ENCODE measurements around the gene ARHGAP22. TPM values are rescaled to one million over a fixed set of nuclear protein-coding genes. Genes with fewer than 3 reads are reported as not detected.
A peak's percentile ranks its signal among the peaks of the same experiment; 100 is the strongest.

The ARHGAP22 gene
- total and polyA plus RNA-seq, 3 experiments from 2014 or later: not detected

DNA sequence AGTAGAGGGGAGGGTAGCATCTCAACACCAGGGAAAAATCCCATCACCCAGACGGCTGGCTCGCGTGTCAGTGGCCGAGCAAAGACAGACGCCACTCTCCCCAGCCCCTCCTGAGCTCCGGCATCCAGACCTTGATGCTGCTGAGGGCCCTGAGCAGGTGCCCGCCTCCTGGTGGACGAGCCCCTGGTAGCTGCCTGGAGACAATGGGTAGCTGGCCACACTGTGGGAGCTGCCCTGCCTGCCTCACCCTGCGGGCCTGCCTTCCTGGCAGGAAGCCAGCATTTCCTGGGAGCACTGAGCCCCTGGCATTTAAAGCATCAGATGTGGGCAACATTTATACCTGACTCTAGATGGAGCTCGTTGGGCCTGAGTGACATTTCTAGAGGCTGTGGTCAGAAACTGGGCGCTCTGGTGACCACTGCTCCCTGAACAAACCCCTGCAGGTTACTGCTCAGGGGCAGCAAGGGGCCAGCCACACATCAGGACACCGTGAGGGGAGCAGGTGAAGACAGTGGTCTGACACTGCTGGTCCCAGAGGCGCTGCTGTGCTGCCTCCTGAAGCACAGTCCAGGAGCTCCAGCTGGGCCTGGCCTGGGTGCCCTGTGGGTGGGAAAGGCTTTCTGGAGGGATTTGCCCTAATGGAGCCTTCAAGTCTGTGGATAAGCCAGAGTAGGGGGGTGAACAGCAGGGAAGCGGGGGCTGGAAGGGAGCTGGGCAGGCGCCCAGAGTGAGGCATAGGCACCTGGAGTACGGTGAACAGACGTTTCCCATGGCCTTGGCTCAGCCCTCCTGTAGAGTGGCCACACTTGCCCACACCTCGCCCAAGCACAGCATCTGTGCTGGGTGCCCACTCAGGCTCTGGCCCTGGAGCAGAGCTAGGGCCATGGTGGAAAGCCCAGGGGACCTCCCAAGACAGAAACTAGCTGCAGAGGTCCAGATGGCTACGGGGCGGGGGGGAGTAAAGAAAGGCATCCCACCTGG lies 159.7 kb downstream of the ARHGAP22 start:
- DNase-seq: no peak
- POLR2A ChIA-PET: no interaction called here
- H3K27ac Mint-ChIP-seq: no peak overlapping the region

DNA sequence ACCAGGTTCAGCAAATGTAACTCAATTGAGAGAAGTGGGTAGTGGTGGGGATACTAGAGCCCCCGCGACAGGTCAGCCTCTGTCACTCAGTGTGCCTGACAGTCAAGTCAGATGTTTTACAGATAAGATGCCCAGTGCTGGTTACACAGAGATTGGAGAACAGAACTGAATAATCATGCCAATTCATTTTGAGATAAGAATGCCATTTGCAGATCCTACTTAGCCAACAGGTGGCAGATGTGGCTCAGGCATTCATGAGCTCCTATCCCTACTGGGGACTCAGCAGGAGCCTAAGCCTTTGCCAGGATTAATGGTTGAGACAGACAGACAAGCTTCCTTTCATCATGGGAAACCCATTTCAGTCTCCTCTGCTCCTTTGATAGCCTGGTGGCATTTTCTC lies 160.6 kb downstream of the ARHGAP22 start:
- H3K4me3 Mint-ChIP-seq: no peak overlapping the region
- Histone ChIP-seq H3K27ac (ENCODE audit: low read depth, low read length) (no peak overlapping the region), H3K36me3 (ENCODE audit: insufficient read depth, low read length) (no peaks in the 10 kb centered on the region), H3K4me1 (ENCODE audit: insufficient read depth, low read length) (no peaks in the 10 kb centered on the region), H3K4me3 (ENCODE audit: low read length) (no peak overlapping the region), H3K27me3 (ENCODE audit: insufficient read depth, low read length, poor library complexity, severe bottlenecking) (no peaks in the 10 kb centered on the region), H3K9me3 (ENCODE audit: low read length) (no peaks in the 10 kb centered on the region)
- no peak overlapping the region for H3K27ac Mint-ChIP-seq
- POLR2A ChIA-PET: no interaction called here
- no peaks in the 10 kb centered on the region for H3K4me1 Mint-ChIP-seq
- no peak for DNase-seq
- H3K9me3 Mint-ChIP-seq: no peaks in the 10 kb centered on the region
- no peaks in the 10 kb centered on the region for H3K36me3 Mint-ChIP-seq
- CTCF ChIA-PET: interaction anchor here (1.7 kb wide), 1 partner anchor 10 kb away, joined by 4 read pairs; no protein-coding TSS in a partner anchor
- peaks cover 8 to 13% of the 10 kb centered on the region in 2 donors for H3K27me3 Mint-ChIP-seq

More for the DNA sequence above, 159.7 kb downstream of the ARHGAP22 start:
- peaks cover 8 to 13% of the 10 kb centered on the region in 2 donors for H3K27me3 Mint-ChIP-seq
- H3K36me3 Mint-ChIP-seq: no peaks in the 10 kb centered on the region
- H3K4me1 Mint-ChIP-seq: no peaks in the 10 kb centered on the region
- H3K9me3 ChIP-seq (ENCODE audit: low read length): no peaks in the 10 kb centered on the region
- H3K27ac ChIP-seq (ENCODE audit: low read depth, low read length): no peak overlapping the region
- H3K4me3 ChIP-seq (ENCODE audit: low read length): no peak overlapping the region
- no peak overlapping the region for H3K4me3 Mint-ChIP-seq
- no peaks in the 10 kb centered on the region for H3K36me3 ChIP-seq (ENCODE audit: insufficient read depth, low read length)
- CTCF ChIA-PET: interaction anchor here (1.7 kb wide), 1 partner anchor 11 kb away, joined by 4 read pairs; no protein-coding TSS in a partner anchor
- H3K4me1 ChIP-seq (ENCODE audit: insufficient read depth, low read length): no peaks in the 10 kb centered on the region
- H3K9me3 Mint-ChIP-seq: no peaks in the 10 kb centered on the region
- no peaks in the 10 kb centered on the region for H3K27me3 ChIP-seq (ENCODE audit: insufficient read depth, low read length, poor library complexity, severe bottlenecking)

DNA sequence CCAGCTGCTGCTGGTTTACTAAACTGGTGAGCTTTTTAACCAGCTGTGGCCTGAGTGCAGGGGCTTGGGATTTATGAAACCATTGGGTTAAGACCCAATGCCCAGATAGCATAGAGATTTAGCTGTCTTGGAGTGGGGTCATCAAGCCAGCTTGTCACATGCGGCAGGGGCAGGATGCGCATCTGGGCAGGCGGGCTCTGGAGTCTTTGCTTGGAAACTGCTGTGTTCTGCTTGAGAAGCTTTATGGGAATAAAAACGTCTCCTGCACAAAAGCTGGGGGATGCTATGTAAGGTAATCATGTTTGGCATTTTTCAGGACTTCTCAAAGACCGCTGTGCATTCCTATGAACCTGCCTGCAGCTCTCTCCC lies 162.1 kb downstream of the ARHGAP22 start:
- POLR2A ChIA-PET: no interaction called here
- Mint-ChIP-seq H3K27me3 (peaks cover 4% of the 10 kb centered on the region in 2 donors), H3K27ac (no peak overlapping the region), H3K4me1 (no peaks in the 10 kb centered on the region), H3K9me3 (no peaks in the 10 kb centered on the region), H3K4me3 (no peak overlapping the region), H3K36me3 (peaks cover 0 to 2% (median under 1%) of the 10 kb centered on the region in 3 donors)
- CTCF ChIA-PET: no interaction called here
- Histone ChIP-seq H3K27me3 (ENCODE audit: insufficient read depth, low read length, poor library complexity, severe bottlenecking) (no peaks in the 10 kb centered on the region), H3K27ac (ENCODE audit: low read depth, low read length) (no peak overlapping the region), H3K9me3 (ENCODE audit: low read length) (no peaks in the 10 kb centered on the region), H3K4me3 (ENCODE audit: low read length) (no peak overlapping the region), H3K36me3 (ENCODE audit: insufficient read depth, low read length) (no peaks in the 10 kb centered on the region), H3K4me1 (ENCODE audit: insufficient read depth, low read length) (no peaks in the 10 kb centered on the region)
- DNase-seq: no peak

DNA sequence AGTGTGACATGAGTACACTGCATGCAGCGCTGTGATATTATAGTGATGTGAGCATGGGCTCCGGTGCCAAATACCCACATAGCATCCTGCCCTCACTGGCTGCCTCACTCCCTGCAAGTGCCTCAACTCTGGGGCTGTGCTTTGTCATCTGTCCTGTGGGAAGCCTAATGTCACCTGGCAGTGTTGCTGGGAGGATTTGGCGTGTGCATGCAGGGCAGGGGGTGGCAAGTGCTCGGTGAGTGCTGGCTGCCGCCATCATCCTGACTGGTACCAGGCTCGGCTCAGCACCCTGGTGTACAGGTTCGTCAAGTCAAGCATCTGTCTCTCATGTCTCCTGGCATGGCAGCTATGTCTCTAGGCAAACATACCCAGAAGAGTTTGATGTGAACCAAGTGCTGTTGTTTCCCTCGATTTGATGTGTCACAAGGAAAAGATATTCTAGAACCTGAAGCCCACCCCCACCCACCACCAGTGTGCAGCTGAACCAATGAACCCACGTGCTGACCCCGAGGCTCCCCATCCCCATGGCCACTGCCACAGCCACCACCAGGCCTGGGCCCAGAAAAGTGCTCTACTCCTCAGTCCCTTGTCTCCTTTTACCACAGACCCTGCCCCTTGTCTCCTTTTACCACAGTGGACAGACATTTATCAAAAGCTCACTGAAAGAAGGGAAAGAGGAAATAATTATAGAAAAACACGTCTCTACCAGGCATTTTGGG lies 162.6 kb downstream of the ARHGAP22 start:
- Mint-ChIP-seq H3K27ac (peak overlapping the region in 2 of 8 donors; percentile 39 to 81), H3K9me3 (no peaks in the 10 kb centered on the region), H3K27me3 (peaks cover 0 to 4% of the 10 kb centered on the region in 2 donors), H3K36me3 (peaks cover 0 to 6% (median 2%) of the 10 kb centered on the region in 3 donors), H3K4me1 (no peaks in the 10 kb centered on the region), H3K4me3 (no peak overlapping the region)
- ChIA-PET POLR2A (no interaction called here), CTCF (no interaction called here)
- Histone ChIP-seq H3K4me3 (ENCODE audit: low read length) (no peak overlapping the region), H3K36me3 (ENCODE audit: insufficient read depth, low read length) (no peaks in the 10 kb centered on the region), H3K4me1 (ENCODE audit: insufficient read depth, low read length) (no peaks in the 10 kb centered on the region), H3K9me3 (ENCODE audit: low read length) (no peaks in the 10 kb centered on the region), H3K27me3 (ENCODE audit: insufficient read depth, low read length, poor library complexity, severe bottlenecking) (no peaks in the 10 kb centered on the region), H3K27ac (ENCODE audit: low read depth, low read length) (no peak overlapping the region)
- DNase-seq: no peak

DNA sequence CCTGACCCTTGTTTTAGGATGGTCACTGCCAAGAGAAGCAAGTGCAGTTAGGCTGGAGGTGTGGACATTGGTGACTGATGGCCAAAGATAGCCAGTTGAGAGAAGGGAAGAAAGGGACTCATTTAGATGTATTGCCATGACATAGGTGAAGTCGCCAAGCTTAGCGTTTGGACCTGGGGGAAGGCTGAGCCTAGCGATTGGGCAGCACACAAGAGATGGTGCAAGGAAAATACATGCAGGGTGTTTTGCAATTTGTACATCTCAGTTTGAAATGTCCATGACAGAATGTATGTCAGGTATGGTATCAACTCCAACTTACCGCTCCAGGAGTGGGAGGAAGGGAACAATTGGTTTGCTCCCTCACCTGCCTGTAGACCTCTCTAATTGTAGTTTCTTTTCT lies 164.1 kb downstream of the ARHGAP22 start:
- H3K27me3 ChIP-seq (ENCODE audit: insufficient read depth, low read length, poor library complexity, severe bottlenecking): no peaks in the 10 kb centered on the region
- no peaks in the 10 kb centered on the region for H3K4me1 ChIP-seq (ENCODE audit: insufficient read depth, low read length)
- no peaks in the 10 kb centered on the region for H3K36me3 ChIP-seq (ENCODE audit: insufficient read depth, low read length)
- ChIA-PET POLR2A (no interaction called here), CTCF (no interaction called here)
- no peaks in the 10 kb centered on the region for H3K27me3 Mint-ChIP-seq
- H3K4me3 Mint-ChIP-seq: no peak overlapping the region
- H3K4me1 Mint-ChIP-seq: no peaks in the 10 kb centered on the region
- no peak overlapping the region for H3K4me3 ChIP-seq (ENCODE audit: low read length)
- H3K27ac ChIP-seq (ENCODE audit: low read depth, low read length): no peak overlapping the region
- no peak overlapping the region for H3K27ac Mint-ChIP-seq
- DNase-seq: no peak
- H3K36me3 Mint-ChIP-seq: peaks cover 0 to 14% (median 2%) of the 10 kb centered on the region in 3 donors
- no peaks in the 10 kb centered on the region for H3K9me3 ChIP-seq (ENCODE audit: low read length)
- H3K9me3 Mint-ChIP-seq: no peaks in the 10 kb centered on the region

DNA sequence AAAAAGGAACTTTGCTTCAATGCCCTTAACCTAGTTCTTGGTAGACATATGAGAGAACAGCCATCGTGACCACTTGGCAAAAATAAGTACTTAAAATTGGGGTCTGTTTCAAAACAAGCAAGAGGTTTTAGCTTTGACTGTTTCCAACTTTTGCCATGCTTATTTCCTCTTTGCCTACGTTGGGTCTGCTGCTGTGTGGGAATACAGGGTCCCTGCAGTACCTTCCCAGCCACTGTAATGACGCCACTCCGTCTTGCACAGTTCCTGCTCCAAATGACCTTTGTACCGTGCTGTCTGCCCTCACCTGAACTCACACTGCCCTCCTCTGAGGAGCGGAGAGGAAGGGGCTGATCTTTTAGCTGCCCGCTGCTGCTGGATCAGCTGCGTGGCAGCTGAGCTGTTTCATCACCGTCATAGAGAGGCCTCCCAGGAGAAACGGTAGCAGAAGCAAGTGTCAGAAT lies 165.3 kb downstream of the ARHGAP22 start:
- no peaks in the 10 kb centered on the region for H3K9me3 Mint-ChIP-seq
- H3K27me3 ChIP-seq (ENCODE audit: insufficient read depth, low read length, poor library complexity, severe bottlenecking): no peaks in the 10 kb centered on the region
- ChIA-PET POLR2A (no interaction called here), CTCF (no interaction called here)
- H3K36me3 ChIP-seq (ENCODE audit: insufficient read depth, low read length): no peaks in the 10 kb centered on the region
- no peak overlapping the region for H3K27ac ChIP-seq (ENCODE audit: low read depth, low read length)
- no peak for DNase-seq
- H3K27ac Mint-ChIP-seq: no peak overlapping the region
- no peak overlapping the region for H3K4me3 Mint-ChIP-seq
- H3K4me3 ChIP-seq (ENCODE audit: low read length): no peak overlapping the region
- H3K4me1 Mint-ChIP-seq: no peaks in the 10 kb centered on the region
- no peaks in the 10 kb centered on the region for H3K27me3 Mint-ChIP-seq
- no peaks in the 10 kb centered on the region for H3K4me1 ChIP-seq (ENCODE audit: insufficient read depth, low read length)
- H3K9me3 ChIP-seq (ENCODE audit: low read length): no peaks in the 10 kb centered on the region
- peaks cover 0 to 19% (median 2%) of the 10 kb centered on the region in 3 donors for H3K36me3 Mint-ChIP-seq

DNA sequence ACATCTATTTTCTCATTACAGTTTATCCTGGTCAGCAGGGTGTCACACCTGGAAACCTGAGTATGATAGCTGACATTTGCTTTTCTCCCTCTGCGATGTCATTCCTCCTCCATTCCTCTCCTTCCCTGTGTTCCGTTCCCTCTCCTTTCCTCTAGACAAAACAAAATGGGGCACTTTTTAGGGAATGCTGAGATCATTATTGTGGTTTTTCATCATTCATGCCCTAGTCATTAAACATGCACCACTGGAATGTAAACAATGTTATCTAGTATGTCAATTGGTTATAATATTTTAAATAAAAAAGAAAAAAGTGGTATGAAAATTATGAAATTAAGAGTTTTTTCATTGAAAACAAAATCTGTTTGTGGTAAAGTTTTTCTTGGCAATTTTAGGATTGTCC lies 165.8 kb downstream of the ARHGAP22 start:
- Histone ChIP-seq H3K4me1 (ENCODE audit: insufficient read depth, low read length) (no peaks in the 10 kb centered on the region), H3K27ac (ENCODE audit: low read depth, low read length) (no peak overlapping the region), H3K9me3 (ENCODE audit: low read length) (no peaks in the 10 kb centered on the region), H3K4me3 (ENCODE audit: low read length) (no peak overlapping the region), H3K27me3 (ENCODE audit: insufficient read depth, low read length, poor library complexity, severe bottlenecking) (no peaks in the 10 kb centered on the region), H3K36me3 (ENCODE audit: insufficient read depth, low read length) (no peaks in the 10 kb centered on the region)
- POLR2A ChIA-PET: no interaction called here
- no peak overlapping the region for H3K27ac Mint-ChIP-seq
- no peaks in the 10 kb centered on the region for H3K27me3 Mint-ChIP-seq
- DNase-seq: no peak
- H3K36me3 Mint-ChIP-seq: peaks cover 0 to 25% (median 4%) of the 10 kb centered on the region in 3 donors
- no peak overlapping the region for H3K4me3 Mint-ChIP-seq
- no peaks in the 10 kb centered on the region for H3K4me1 Mint-ChIP-seq
- no peaks in the 10 kb centered on the region for H3K9me3 Mint-ChIP-seq
- CTCF ChIA-PET: no interaction called here

DNA sequence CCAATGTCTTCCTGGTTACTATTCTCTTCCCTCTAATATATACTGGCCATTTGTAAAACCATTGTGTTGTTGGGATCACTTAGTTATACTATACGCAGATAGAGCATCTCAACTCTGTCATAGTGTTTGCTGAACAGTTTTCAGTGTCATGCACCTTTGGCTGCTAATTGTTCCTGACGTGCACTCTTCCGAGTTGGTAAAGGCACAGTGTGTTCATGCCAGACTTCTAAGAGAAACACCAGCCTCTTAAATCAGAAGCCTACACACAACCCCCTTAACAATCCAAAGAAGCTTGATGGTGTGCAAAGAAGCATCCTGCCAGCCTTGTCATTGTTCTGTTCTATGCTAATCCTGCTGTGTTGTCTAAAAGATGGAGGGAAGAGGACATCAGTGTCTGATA lies 167.3 kb downstream of the ARHGAP22 start:
- no peak overlapping the region for H3K4me3 ChIP-seq (ENCODE audit: low read length)
- no peak overlapping the region for H3K27ac ChIP-seq (ENCODE audit: low read depth, low read length)
- Mint-ChIP-seq H3K27me3 (no peaks in the 10 kb centered on the region), H3K4me1 (peaks cover 0 to 1% (median 0%) of the 10 kb centered on the region in 3 donors), H3K27ac (no peak overlapping the region), H3K9me3 (no peaks in the 10 kb centered on the region), H3K4me3 (no peak overlapping the region), H3K36me3 (peaks cover 0 to 35% (median 4%) of the 10 kb centered on the region in 3 donors)
- H3K9me3 ChIP-seq (ENCODE audit: low read length): no peaks in the 10 kb centered on the region
- CTCF ChIA-PET: no interaction called here
- DNase-seq: no peak
- POLR2A ChIA-PET: no interaction called here
- H3K36me3 ChIP-seq (ENCODE audit: insufficient read depth, low read length): no peaks in the 10 kb centered on the region
- H3K27me3 ChIP-seq (ENCODE audit: insufficient read depth, low read length, poor library complexity, severe bottlenecking): no peaks in the 10 kb centered on the region
- no peaks in the 10 kb centered on the region for H3K4me1 ChIP-seq (ENCODE audit: insufficient read depth, low read length)
